Activated naive CD4-positive, alpha-beta T cell treated with anti-CD3 and anti-CD28 coated beads, Interleukin-2, amount 50 U/mL, for 72 hours (primary cell): ENCODE data around the gene SLC12A8. TPM values are rescaled to one million over a fixed set of nuclear protein-coding genes. Genes with fewer than 3 reads are reported as not detected.

Source experiments
- ATAC-seq, 2 donors: fragments of 150-1000 bp; cut with Tn5 transposase; 2 replicates each; pipeline ENCODE4 v1.10.0; 2021; ENCODE audit warnings: mild to moderate bottlenecking in 2 of 2, moderate library complexity in 2 of 2
- DNase-seq, 2 donors: peaks; one replicate each; pipeline ENCODE4 v3.0.0; 2021 to 2022; ENCODE audit warnings: low spot score in 2 of 2
- H3K27ac Mint-ChIP-seq, 2 donors: one replicate each; pipeline ENCODE4 v1.8.0; 2022; ENCODE audit warnings: mild to moderate bottlenecking in 2 of 2, mixed read lengths in 2 of 2
- H3K36me3 Mint-ChIP-seq, 2 donors: one replicate each; pipeline ENCODE4 v1.8.0; 2022; ENCODE audit warnings: mixed read lengths in 2 of 2
- H3K9me3 Mint-ChIP-seq, 2 donors: one replicate each; pipeline ENCODE4 v1.8.0; 2022; ENCODE audit warnings: mixed read lengths in 2 of 2
- total RNA-seq, 2 donors: library from RNA; stranded (reverse); gene quantifications; one replicate each; pipeline ENCODE4 v1.2.3, GENCODE V29; 2022

Gene SLC12A8
- total RNA-seq, 2 donors from 2014 or later, result 0.34 to 0.35 TPM

DNA sequence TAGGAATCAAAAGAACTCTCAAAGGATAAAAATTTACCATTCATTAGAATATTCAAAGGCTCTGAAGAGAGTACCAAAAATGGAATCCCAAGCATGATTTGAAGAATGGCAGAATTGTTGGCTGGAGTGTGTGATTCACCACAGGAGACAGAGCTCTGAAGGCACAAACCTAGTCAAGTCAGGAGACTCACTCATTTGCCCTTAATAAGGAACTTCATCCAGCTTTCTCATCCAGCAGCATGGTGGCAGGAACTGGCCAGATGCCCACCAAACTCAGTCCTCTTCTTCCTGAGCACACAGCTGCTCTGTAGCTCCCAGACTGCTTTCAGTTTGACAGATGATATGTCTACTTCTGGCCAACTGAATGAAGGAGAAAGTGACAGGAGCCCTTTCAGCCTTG, 140.2 kb downstream of the SLC12A8 start:
- H3K27ac Mint-ChIP-seq, result no peak overlapping the region
- DNase-seq (no peak), ATAC-seq (no peak)
- no peaks in the 10 kb centered on the region for H3K9me3 Mint-ChIP-seq
- no peaks in the 10 kb centered on the region for H3K36me3 Mint-ChIP-seq

DNA sequence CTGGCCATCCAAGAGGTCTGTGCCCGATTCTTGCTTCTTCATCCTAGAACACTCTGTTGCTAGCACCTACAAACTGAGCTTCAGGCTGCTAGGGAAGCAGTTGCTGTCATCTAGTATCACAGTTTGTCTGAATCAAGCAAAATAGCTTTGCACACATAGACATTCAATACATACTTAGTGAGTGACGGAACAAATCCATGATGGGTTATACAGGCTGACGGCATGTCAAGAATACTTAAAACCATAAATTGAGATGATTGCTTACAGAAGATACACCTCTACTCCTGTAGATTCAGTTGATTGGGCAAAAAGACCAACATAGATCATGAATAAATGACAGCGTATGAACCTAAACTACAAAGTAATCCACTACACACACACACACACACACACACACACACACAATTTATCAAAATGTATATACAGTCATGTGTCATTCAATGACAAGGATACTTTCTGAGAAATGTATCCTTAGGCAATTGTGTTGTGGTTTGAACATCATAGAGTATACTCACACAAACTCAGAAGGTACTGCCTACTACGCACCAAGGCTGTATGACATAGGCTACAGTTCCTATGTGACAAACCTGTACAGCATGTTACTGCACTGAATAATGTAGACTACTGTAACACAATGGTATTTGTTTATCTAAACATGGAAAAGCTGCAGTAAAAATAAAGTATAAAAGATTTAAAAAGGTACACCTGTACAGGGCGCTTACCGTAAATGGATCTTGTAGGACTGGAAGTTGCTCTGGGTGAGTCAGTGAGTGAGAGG, 142.4 kb downstream of the SLC12A8 start:
- Mint-ChIP-seq H3K36me3 (no peaks in the 10 kb centered on the region), H3K27ac (no peak overlapping the region), H3K9me3 (no peaks in the 10 kb centered on the region)
- DNase-seq (no peak), ATAC-seq (no peak)

DNA sequence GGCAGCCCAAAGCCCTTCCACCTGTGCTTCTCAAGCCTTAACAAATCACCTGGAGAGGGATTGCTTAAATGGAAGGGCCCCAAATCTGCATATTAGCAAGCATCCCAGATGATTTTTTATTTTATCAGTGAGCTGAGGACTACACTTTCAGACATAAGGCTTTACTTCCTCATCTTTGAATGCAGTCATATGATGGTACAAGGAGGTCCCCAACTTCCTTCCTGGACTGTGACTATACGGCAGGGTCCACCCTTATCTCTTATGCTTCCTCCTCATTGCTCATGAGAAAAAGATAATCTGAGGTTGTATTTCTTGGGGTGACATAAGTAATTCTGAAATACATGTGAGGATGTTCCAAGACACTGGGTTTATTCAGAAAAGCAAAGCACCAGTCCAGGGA, 143.1 kb downstream of the SLC12A8 start:
- ATAC-seq (no peak), DNase-seq (no peak)
- Mint-ChIP-seq H3K27ac (no peak overlapping the region), H3K9me3 (no peaks in the 10 kb centered on the region), H3K36me3 (no peaks in the 10 kb centered on the region)

DNA sequence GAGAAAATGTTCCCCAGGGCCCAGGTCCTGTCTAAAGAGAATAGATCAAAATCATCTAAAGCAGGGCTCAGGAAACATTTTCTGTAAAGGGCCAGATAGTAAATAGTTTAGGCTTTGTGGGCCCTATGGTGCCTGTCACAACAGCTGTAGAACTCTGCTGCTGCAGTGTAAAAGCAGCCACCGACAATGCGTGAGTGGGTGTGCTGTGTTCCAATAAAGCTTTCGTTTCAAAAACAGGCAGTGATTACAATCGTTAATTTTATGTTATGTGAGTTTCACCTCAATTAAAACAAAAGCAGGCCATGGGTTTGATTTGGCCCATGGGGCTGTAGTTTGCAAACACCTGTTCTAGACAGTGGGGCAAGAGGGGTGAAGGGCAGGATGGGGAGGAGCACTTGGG, 144.3 kb downstream of the SLC12A8 start:
- H3K36me3 Mint-ChIP-seq, result no peaks in the 10 kb centered on the region
- no peaks in the 10 kb centered on the region for H3K9me3 Mint-ChIP-seq
- no peak for DNase-seq
- ATAC-seq, result no peak
- no peak overlapping the region for H3K27ac Mint-ChIP-seq

DNA sequence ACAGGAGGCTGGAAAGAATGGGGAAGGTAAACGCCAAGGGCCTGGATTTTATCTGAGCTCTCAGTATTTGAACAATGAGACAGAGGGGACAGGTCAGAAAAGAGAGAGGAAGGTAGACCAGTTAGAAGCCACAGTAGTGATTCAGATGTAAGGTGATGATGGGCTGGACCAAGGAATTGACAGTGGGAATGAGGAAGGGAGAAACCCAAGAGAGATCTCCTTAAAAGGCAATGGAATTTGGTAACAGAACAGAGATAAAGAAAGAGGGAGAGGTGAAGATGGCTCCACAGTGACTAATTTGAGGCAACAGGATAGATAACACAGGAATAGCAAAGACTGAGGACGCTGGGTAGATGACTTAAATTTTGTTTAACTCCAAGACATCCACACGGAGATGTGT, 145.3 kb downstream of the SLC12A8 start:
- no peak for DNase-seq
- Mint-ChIP-seq H3K36me3 (no peaks in the 10 kb centered on the region), H3K27ac (no peak overlapping the region), H3K9me3 (no peaks in the 10 kb centered on the region)
- ATAC-seq, result no peak

DNA sequence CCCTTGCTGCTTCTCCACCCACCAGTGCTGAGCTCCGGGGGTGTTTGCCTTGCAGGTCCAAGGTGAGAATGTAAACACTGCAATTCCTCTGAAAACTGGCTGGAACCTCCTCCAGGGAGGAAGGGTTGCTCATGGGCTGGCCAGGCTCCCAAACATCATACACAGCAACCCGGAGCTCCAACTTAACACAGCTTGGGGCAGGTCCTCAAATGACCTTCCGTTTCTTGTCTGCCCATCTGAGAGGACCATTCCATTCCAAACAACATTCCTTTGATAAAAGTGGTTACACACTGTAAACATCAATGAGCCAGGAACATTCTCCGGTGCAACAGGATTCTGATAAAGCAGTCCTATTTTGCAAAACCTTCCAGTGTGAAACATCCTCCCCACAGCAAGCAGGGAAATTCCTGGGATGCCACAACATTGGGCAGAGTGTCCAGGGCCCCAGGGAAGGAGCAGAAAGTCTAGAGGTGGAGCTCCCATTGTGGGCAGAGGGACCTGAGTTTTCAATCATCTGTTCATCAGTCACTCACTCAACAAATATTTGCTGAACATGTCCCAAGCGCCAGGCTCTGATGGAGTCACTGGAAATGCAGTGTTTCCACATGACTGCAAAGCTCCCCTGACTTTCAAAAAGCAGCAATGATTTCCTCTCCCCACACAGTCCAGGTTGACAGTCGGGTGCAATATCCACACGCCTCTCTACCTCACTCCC, 149.5 kb downstream of the SLC12A8 start:
- Mint-ChIP-seq H3K9me3 (no peaks in the 10 kb centered on the region), H3K36me3 (no peaks in the 10 kb centered on the region), H3K27ac (no peak overlapping the region)
- DNase-seq, result no peak
- ATAC-seq, result no peak

DNA sequence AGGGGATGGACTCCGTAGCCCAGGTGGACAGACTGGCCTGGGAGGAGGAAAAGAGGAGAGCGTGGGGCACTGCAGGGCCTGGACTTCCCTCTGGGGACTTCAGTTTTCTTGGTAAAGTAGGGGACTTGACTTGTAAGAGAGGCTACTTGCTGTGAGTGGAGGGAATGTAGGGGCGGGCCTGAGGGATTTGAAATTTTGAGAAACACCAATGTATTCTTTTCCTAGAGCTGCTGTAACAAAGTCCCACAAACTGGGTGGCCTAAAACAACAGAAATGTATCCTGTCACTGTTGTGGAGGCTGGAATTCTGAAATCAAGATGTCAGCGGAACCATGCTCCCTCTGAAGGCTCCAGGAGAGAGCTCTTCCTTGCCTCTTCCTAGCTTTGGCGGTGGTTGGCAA, 150.9 kb downstream of the SLC12A8 start:
- H3K36me3 Mint-ChIP-seq, result no peaks in the 10 kb centered on the region
- no peak for DNase-seq
- H3K9me3 Mint-ChIP-seq, result no peaks in the 10 kb centered on the region
- H3K27ac Mint-ChIP-seq, result no peak overlapping the region
- ATAC-seq, result no peak

DNA sequence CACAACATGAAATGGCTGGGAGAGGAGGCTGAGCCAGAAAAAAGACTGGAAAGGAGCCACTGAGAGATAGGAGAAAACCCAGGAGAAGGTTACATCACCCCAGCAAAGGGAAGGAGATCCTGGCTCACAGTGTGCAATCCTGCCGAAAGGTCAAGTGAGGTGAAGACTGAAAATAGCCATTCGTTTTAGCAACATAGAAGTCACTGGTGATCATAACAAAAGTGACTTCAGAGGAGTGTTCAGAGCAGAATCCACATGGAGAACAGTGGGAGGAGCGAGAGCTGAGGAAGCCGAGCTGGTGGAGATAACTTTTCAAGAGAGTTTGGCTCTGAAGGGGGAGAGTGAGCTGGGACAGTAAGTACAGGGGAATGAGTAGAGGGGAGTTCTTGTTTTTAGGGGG, 151.4 kb downstream of the SLC12A8 start:
- Mint-ChIP-seq H3K9me3 (no peaks in the 10 kb centered on the region), H3K36me3 (no peaks in the 10 kb centered on the region)

DNA sequence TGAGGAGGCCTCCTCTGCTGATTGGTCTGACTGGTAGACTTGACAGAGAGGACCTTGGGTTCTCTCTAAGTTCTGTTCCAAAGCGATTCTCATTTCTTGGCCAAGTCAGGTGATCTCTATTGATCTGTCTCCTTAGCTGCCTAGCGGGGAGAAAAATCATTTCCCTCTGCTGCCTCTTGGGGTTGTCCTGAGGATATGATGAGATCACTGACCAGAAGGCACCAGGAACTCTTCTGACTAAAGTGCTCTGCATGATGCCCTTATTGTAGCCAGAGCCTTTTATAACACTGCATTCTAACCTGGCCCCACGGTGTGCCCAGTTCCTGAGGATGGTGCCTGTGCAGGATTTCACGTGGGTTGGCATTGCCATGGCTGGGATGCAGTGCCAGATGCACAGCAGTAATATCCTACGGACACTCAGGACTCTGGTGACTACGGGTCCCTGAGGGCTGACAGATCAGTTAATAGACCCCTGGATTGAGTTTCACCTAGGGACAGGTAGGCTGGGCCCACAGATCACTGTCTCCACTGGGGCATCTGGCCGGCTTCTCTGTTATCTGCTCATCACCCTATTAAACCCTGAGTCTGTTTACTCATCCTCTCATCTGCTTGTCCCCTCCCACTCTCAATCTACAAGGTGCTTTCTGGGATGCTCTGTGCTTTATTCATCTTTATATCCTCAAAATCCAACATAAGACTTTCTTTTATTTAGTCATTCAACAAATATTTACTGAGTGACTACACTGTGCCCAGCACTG, 152.9 kb downstream of the SLC12A8 start:
- ATAC-seq, result no peak
- DNase-seq, result no peak
- Mint-ChIP-seq H3K9me3 (no peaks in the 10 kb centered on the region), H3K27ac (no peak overlapping the region), H3K36me3 (peaks cover 4 to 5% of the 10 kb centered on the region in 2 donors)

More for the DNA sequence above, 151.4 kb downstream of the SLC12A8 start:
- DNase-seq (no peak), ATAC-seq (no peak)
- H3K27ac Mint-ChIP-seq, result no peak overlapping the region

DNA sequence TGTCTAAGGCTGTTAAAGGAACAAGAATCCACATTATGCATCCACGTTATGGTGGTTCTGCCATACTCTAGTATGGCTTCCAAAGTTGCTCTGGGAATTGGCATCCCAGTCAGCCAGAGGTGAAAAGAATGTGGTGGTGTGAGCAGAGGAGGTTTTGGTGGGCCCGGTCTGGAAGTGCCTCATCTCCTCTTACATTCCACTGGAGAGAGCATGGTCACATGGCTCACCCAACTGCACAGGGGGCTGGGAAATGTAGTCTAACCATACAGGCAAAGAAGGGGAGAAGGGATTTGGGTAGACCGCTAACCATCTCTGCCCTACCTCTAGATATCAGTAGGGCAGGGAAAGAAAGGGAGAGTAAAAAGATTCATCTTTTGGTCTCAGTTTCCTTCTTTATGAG, 153.6 kb downstream of the SLC12A8 start:
- DNase-seq (no peak), ATAC-seq (no peak)
- Mint-ChIP-seq H3K27ac (no peak overlapping the region), H3K9me3 (no peaks in the 10 kb centered on the region), H3K36me3 (peaks cover 5 to 12% of the 10 kb centered on the region in 2 donors)

DNA sequence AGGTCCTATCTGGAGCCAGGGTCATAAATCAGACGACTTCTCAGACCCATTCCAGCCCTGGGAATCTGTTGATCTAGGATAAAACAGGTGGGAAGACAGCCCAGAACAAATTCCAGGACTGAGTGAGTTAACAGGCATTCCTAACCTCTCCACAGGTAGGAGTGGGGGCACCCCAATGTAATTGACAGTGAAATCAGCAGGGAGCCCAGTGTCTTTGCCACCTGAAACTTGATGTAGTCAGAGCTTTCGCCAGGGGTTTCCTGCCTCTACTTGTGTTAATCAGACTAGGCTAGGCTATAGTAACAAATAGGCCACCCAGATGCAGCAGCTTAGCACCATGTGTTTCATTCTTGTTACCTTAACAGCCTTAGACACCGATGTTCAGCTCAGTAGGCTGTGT, 154.0 kb downstream of the SLC12A8 start:
- no peak for ATAC-seq
- peaks cover 5 to 14% of the 10 kb centered on the region in 2 donors for H3K36me3 Mint-ChIP-seq
- no peak overlapping the region for H3K27ac Mint-ChIP-seq
- H3K9me3 Mint-ChIP-seq, result no peaks in the 10 kb centered on the region
- DNase-seq, result no peak

DNA sequence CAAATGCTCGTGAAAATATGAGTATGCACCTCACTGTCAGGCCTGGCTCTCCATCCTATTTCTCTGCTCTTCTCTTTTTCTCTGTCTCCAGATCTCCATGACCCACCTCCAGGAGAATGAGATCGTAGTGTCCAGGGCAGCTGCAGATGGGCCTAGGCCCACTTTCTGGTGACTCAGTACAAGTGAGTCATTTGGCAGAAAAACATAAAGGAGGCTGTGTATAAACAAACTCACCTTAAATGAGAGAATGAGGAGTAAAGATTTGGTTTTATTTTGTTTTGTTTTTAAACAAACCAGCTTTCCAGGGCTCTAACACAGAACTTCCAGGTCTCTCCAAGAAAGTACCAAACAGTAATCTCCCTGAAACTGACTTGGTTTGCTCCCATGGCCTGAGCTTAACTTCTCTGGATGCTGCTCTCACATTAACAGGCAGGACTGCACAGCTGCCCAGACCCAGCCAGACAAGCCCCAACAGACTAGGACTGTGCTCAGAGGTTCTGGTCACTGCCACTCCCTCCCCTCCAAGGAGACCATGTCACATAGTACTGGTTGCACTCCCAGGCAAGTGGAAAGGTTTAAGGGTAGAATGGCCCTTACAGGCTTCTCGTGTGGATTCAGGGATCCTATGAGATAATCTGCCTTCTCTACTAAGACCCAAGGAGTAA, 155.2 kb downstream of the SLC12A8 start:
- H3K36me3 Mint-ChIP-seq, result peaks cover 5 to 14% of the 10 kb centered on the region in 2 donors
- H3K9me3 Mint-ChIP-seq, result no peaks in the 10 kb centered on the region
- ATAC-seq, result no peak

DNA sequence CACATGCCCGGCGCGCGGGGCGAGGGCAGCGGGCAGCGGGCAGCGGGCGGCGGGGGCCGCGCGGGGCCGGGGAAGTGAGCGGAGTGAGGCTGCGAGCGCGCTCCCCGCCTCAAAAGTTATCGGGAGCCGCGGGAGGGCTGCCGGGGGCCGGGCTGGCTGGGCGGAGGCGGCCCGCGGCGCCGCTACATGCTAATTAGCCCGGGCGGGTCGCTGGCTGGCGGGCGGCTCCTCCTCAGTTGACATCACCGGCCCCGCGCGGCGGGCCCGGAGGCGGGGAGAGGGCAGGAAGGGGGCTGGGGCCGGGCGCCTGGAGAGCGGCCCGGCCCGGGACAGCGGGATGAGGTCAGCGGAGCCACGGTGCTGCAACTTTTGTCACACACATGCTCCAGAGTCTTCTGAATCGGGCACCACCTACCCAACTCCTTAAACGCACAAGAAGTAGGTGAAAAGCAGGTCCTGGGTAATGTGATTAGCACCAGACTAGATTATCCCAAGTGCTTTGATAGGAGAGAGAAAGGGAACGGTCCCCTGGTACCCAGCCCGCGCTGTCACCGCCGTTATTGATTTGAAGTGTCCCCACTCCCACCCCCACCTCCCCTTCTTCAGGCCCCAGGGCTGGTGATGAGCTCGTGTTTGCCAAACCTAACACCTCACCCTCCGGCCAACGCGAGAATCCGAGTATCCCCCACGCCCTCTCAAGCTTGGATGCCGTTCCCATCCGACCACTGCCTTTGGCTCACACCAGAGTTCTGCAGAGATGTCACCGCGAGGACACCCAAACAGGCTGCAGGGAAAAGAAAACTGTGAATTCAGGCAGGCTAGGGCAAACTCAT, 156.4 kb downstream of the SLC12A8 start, which contains the start of gene HEG1:
Gene HEG1, minus strand, starts transcription at position 85 of the 833 bp plus-strand sequence. CDS start 107 bp downstream, outside the sequence.
- ATAC-seq (peak; percentile 76 to 77), DNase-seq (peak; percentile 69 to 80)
- Mint-ChIP-seq H3K9me3 (no peaks in the 10 kb centered on the region), H3K27ac (peak within 1 kb of the TSS; percentile 70 to 80), H3K36me3 (peaks cover 5 to 14% of the 10 kb centered on the region in 2 donors)

More for the DNA sequence above, 155.2 kb downstream of the SLC12A8 start:
- DNase-seq, result no peak
- no peak overlapping the region for H3K27ac Mint-ChIP-seq

DNA sequence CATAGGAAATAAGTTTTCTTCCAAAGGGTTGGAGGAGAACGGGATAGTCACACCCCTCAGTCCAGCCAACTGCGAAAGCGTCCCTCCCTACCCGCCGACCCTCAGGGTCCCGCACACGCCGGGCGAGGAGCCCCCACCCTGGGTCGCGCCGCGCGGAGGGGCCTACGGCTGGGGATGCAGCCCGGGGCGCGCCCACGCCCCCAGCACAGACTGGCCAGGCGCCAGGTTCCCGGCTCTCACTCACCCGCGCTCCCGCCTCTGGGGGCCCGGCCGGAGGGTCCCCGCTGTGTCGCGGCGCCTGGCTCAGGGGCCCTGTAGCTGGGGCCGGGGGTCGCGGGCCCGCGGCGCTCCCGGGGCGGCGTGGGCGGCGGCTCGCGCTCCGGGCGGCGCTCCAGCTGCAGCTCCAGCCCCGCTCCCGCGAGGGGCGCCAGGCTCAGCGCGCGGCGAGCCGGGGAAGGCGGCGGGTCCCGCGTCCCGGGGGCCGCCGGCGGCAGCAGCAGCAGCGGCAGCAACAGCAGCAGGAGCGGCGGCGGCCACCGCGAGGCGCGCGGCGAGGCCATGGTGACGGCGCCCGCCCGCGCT, 157.1 kb downstream of the SLC12A8 start:
- Mint-ChIP-seq H3K27ac (peak overlapping the region; percentile 70 to 80), H3K36me3 (peaks cover 10 to 18% of the 10 kb centered on the region in 2 donors), H3K9me3 (no peaks in the 10 kb centered on the region)
- ATAC-seq (peak in 1 of 2 donors; percentile 10), DNase-seq (peak in 1 of 2 donors; percentile 33)

DNA sequence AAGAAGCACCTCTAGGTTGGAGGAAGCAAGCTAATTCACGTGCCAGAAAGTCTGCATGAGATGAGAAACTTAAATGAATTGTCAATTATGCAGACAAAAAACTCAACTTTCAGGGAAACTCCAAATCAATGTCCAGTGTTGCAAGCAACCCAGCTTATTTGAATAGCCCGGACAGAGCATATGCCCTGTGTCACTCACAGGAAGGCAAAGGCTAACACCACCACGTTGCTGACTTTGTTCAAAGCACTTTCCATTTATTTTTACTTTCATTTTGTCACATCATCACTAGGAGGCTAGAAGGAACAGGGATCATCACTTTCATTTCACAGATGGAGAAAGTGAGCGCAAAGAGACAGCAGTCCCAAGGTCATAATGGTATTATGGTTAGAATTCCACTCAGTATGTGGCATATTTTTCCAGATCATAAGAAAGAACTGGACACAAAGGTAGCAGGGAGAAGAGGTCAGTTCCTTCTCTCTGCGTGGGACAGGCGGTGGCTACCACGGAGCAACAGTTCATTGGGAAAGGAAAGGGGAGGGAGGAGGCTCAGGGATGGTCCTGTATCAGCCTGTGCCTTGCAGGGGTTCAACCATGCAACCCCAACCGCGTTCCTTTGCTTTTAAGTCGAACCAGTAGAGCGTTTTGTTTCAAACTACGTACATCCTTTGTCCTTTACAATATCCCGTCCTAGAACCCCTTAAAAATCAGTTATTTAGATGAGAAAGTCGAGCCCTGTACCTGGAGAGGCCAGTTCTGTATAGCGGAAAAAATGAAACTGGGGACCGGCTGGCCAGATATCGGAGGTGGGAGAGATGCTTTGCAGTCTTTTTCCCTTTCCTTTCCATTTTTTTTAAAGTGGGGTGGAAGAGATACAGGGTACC, 157.9 kb downstream of the SLC12A8 start:
- H3K27ac Mint-ChIP-seq, result peak overlapping the region; percentile 70 to 80
- DNase-seq (no peak), ATAC-seq (peak in 1 of 2 donors; percentile 36)
- no peaks in the 10 kb centered on the region for H3K9me3 Mint-ChIP-seq
- H3K36me3 Mint-ChIP-seq, result peaks cover 13 to 19% of the 10 kb centered on the region in 2 donors
